ENCODE results near the gene XRCC4. TPM values are rescaled to one million over a fixed set of nuclear protein-coding genes. Genes with fewer than 3 reads are reported as not detected.

Gene XRCC4
- total and polyA plus RNA-seq, 2 of the 13 experiments (the other 11 are each of a cell fraction or from before 2014, with no cell fraction given): 2.8 to 12.6 TPM

- TF ChIP-seq ZNF770 (CRISPR knock-in tag; IDR thresholded peaks at IDR 0.05) (no peak), ZFP36L1 (CRISPR knock-in tag; IDR thresholded peaks at IDR 0.05) (no peak), ZNF766 (CRISPR knock-in tag; IDR thresholded peaks at IDR 0.05; ENCODE audit: borderline replicate concordance) (no peak), TFDP2 (CRISPR knock-in tag; IDR thresholded peaks at IDR 0.05) (no peak)
Observed at GRCh38 chr5:83370957-83371356, 293.6 kb downstream of the XRCC4 start (continued).

GRCh38 chr5:83371726-83372125 lies 294.4 kb downstream of the XRCC4 start:
- 6% methylated on average over 1 of the region's 1 CpG for WGBS (ENCODE audit: low lambda C conversion rate)

More at GRCh38 chr5:83371726-83372125, 294.4 kb downstream of the XRCC4 start:
- no peak overlapping the region for H3K4me3 ChIP-seq (replicated peaks in 1 of 3; ENCODE audit: insufficient read depth in 1 of 3, low read depth in 2 of 3, low read length in 3 of 3)
- H3K4me2 ChIP-seq (ENCODE audit: low read depth, low read length): no peak overlapping the region
- H3K27ac ChIP-seq (ENCODE audit: extremely low read length, insufficient read depth, low read length): no peak overlapping the region
- no peak overlapping the region for H2AFZ ChIP-seq (ENCODE audit: low read length)
- CTCF ChIA-PET (ENCODE audit: low intra/inter-chr PET ratio, low total read pairs): no interaction called here
- no peak for DNase-seq (ENCODE audit: low spot score)
- H3K9ac ChIP-seq (ENCODE audit: insufficient read depth, low read depth, low read length): no peak overlapping the region
- no peaks in the 10 kb centered on the region for H3K4me1 ChIP-seq (ENCODE audit: insufficient read depth, low read length)
- no TSS peak for BruUV-seq (replicated peaks)
- in situ Hi-C loops (cut with HindIII; ENCODE audit: extremely low pct_ligation_motif_present, low pct_unique_long_range_greater_than_20kb) (no loop called here), intact Hi-C loops (cut with micrococcal nuclease; ENCODE audit: unreplicated experiment) (no loop called here)
- FAIRE-seq: no peak
- no peaks in the 10 kb centered on the region for H3K36me3 ChIP-seq (replicated peaks in 1 of 2; ENCODE audit: control insufficient read depth in 1 of 2, insufficient read depth in 2 of 2, low read length in 2 of 2)
- POLR2A ChIA-PET: no interaction called here
- H3K79me2 ChIP-seq (ENCODE audit: insufficient read depth, low read length): no peaks in the 10 kb centered on the region
- H4K20me1 ChIP-seq (ENCODE audit: insufficient read depth, low read length): no peaks in the 10 kb centered on the region
- ATAC-seq: no peak
- no peaks in the 10 kb centered on the region for H3K27me3 ChIP-seq (ENCODE audit: control insufficient read depth in 1 of 2, insufficient read depth in 2 of 2, low read length in 2 of 2)
- no peaks in the 10 kb centered on the region for H3K9me3 ChIP-seq (ENCODE audit: low read length)
- TF ChIP-seq ZNF691 (CRISPR knock-in tag; IDR thresholded peaks at IDR 0.05; ENCODE audit: borderline replicate concordance, low read depth): no peak
- no peak for TF ChIP-seq ZNF142 (CRISPR knock-in tag; IDR thresholded peaks at IDR 0.05)
- TF ChIP-seq ZNF337 (CRISPR knock-in tag; IDR thresholded peaks at IDR 0.05; ENCODE audit: borderline replicate concordance, low read depth): no peak
